ENCODE data around the gene POR. TPM values are rescaled to one million over a fixed set of nuclear protein-coding genes. Genes with fewer than 3 reads are reported as not detected.

Gene POR
- total RNA-seq, 1 experiment from 2014 or later = 162 TPM

GRCh38 chr7:75866489-75867389 lies 48.2 kb upstream of the POR start:
- Histone ChIP-seq H3K9me3 (no peaks in the 10 kb centered on the region), H3K4me1 (peaks cover 9% of the 10 kb centered on the region), H3K4me3 (ENCODE audit: low read depth, low read length) (no peak overlapping the region), H3K27me3 (replicated peaks; ENCODE audit: control insufficient read depth, insufficient read depth, low read length) (no peaks in the 10 kb centered on the region), H3K36me3 (ENCODE audit: control insufficient read depth, insufficient read depth, low read length) (no peaks in the 10 kb centered on the region)
- ChIA-PET CTCF (interaction anchor here (0.5 to 4.5 kb wide), 12 partner anchors 27 to 264 kb away, joined by 3 to 60 read pairs (median 4); no protein-coding TSS in a partner anchor), POLR2A (interaction anchor here (0.6 kb wide), 1 partner anchor 24 kb away, joined by 3 read pairs; no protein-coding TSS in a partner anchor)
- Mint-ChIP-seq H3K9me3 (ENCODE audit: unreplicated experiment) (no peaks in the 10 kb centered on the region), H3K4me3 (ENCODE audit: unreplicated experiment) (no peak overlapping the region), H3K27me3 (ENCODE audit: insufficient read depth, unreplicated experiment) (peaks cover 2% of the 10 kb centered on the region), H3K4me1 (ENCODE audit: low read depth, unreplicated experiment) (peaks cover 11% of the 10 kb centered on the region), H3K36me3 (ENCODE audit: insufficient read depth, unreplicated experiment) (no peaks in the 10 kb centered on the region), H3K27ac (ENCODE audit: unreplicated experiment) (no peak overlapping the region)
- BruUV-seq (replicated peaks) = no TSS peak
- intact Hi-C loops (cut with micrococcal nuclease; ENCODE audit: unreplicated experiment) = loop anchor here (1.0 kb wide), 1 partner anchor 154 kb away; no protein-coding TSS in a partner anchor
- peak; percentile 87 to 97 for TF ChIP-seq CTCF (IDR thresholded peaks at IDR 0.05; ENCODE audit: insufficient read depth in 1 of 2, low read depth in 1 of 2, low read length in 1 of 2, severe bottlenecking in 1 of 2, unreplicated experiment in 1 of 2)
- DNase-seq = peak; percentile 71 to 76

- CTCF ChIA-PET = interaction anchor here (1.0 to 4.5 kb wide), 2 partner anchors 48 to 153 kb away, joined by 7 to 60 read pairs; no protein-coding TSS in a partner anchor
- Mint-ChIP-seq H3K9me3 (ENCODE audit: unreplicated experiment) (no peaks in the 10 kb centered on the region), H3K36me3 (ENCODE audit: insufficient read depth, unreplicated experiment) (no peaks in the 10 kb centered on the region), H3K27ac (ENCODE audit: unreplicated experiment) (no peak overlapping the region), H3K4me3 (ENCODE audit: unreplicated experiment) (no peak overlapping the region), H3K27me3 (ENCODE audit: insufficient read depth, unreplicated experiment) (peaks cover 2% of the 10 kb centered on the region), H3K4me1 (ENCODE audit: low read depth, unreplicated experiment) (peaks cover 11% of the 10 kb centered on the region)
- POLR2A ChIA-PET = interaction anchor here (0.6 kb wide), 1 partner anchor 24 kb away, joined by 3 read pairs; no protein-coding TSS in a partner anchor
- peaks cover 9% of the 10 kb centered on the region for H3K4me1 ChIP-seq
- no peaks in the 10 kb centered on the region for H3K27me3 ChIP-seq (replicated peaks; ENCODE audit: control insufficient read depth, insufficient read depth, low read length)
- H3K36me3 ChIP-seq (ENCODE audit: control insufficient read depth, insufficient read depth, low read length) = no peaks in the 10 kb centered on the region
- H3K4me3 ChIP-seq (ENCODE audit: low read depth, low read length) = no peak overlapping the region
- no peak for TF ChIP-seq CTCF (IDR thresholded peaks at IDR 0.05; ENCODE audit: insufficient read depth in 1 of 2, low read depth in 1 of 2, low read length in 1 of 2, severe bottlenecking in 1 of 2, unreplicated experiment in 1 of 2)
- H3K9me3 ChIP-seq = no peaks in the 10 kb centered on the region
- intact Hi-C loops (cut with micrococcal nuclease; ENCODE audit: unreplicated experiment) = no loop called here
- no peak for DNase-seq
- no TSS peak for BruUV-seq (replicated peaks)
These were observed 47.6 kb upstream of the POR start for GRCh38 chr7:75867390-75867717.

DNA sequence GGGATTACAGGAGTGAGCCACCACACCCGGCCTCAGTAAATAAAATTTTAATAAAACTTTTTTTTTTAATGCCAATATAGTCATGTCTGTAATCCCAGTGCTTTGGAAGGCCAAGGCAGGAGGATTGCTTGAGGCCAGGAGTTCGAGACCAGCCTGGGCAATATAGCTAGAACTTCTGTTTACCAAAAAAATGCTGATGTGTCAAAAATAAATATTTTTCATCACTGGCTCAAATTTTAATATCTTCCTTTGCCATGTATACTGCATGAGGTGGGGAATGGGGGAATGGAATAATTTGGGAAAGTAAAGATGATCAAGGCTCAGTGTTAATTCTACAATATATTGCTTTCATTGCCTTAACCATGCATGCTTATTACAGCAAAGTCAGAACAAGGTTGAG lies 46.8 kb upstream of the POR start:
- Mint-ChIP-seq H3K4me3 (ENCODE audit: unreplicated experiment) (no peak overlapping the region), H3K27me3 (ENCODE audit: insufficient read depth, unreplicated experiment) (peaks cover 2% of the 10 kb centered on the region), H3K27ac (ENCODE audit: unreplicated experiment) (no peak overlapping the region), H3K9me3 (ENCODE audit: unreplicated experiment) (no peaks in the 10 kb centered on the region), H3K4me1 (ENCODE audit: low read depth, unreplicated experiment) (peaks cover 11% of the 10 kb centered on the region), H3K36me3 (ENCODE audit: insufficient read depth, unreplicated experiment) (no peaks in the 10 kb centered on the region)
- Histone ChIP-seq H3K36me3 (ENCODE audit: control insufficient read depth, insufficient read depth, low read length) (no peaks in the 10 kb centered on the region), H3K4me1 (peaks cover 9% of the 10 kb centered on the region), H3K4me3 (ENCODE audit: low read depth, low read length) (no peak overlapping the region), H3K9me3 (no peaks in the 10 kb centered on the region), H3K27me3 (replicated peaks; ENCODE audit: control insufficient read depth, insufficient read depth, low read length) (no peaks in the 10 kb centered on the region)
- BruUV-seq (replicated peaks) = no TSS peak
- intact Hi-C loops (cut with micrococcal nuclease; ENCODE audit: unreplicated experiment) = no loop called here
- ChIA-PET POLR2A (no interaction called here), CTCF (no interaction called here)
- DNase-seq = no peak
- no peak for TF ChIP-seq CTCF (IDR thresholded peaks at IDR 0.05; ENCODE audit: insufficient read depth in 1 of 2, low read depth in 1 of 2, low read length in 1 of 2, severe bottlenecking in 1 of 2, unreplicated experiment in 1 of 2)

All from Caco-2 (cell line).